ENCODE data around the gene LPIN2.

DNA sequence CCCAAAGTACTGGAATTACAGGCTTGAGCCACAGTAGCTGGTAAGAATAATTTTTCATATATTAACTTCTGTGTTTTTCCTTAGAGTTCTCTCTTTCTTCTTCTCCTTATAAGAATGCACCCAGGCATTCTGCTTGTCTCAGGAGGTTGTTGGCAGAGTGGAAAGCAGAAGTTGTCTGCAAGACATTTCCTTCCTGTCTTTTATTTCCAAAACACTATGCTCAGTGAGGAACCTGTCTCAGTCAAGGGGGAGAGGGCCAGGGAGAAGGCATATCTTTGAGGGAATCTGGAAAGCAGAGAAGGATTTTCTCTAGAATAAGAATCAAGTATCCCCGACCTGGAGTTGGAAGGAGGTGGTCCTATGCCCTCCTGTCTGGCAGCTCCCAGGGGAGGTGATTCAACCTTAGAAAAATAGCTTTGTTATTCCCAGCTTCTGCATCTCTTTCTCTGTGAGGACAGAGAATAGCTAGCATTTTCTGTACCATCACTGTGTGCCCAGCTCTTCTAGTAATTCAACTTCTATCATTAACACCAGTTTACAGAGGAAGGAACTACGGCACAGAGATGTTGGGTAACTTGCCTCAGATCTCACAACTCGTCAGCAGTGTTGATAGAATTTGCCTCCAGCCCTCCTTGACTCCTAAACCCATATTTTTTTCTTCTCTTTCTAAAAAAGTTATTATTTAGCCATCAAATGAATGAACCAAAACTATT lies 3.8 kb upstream of the LPIN2 start:
- TF ChIP-seq EZH2 (IDR thresholded peaks at IDR 0.05; ENCODE audit: low read depth, unreplicated experiment), result no peak
- TF ChIP-seq, protein P1, sequence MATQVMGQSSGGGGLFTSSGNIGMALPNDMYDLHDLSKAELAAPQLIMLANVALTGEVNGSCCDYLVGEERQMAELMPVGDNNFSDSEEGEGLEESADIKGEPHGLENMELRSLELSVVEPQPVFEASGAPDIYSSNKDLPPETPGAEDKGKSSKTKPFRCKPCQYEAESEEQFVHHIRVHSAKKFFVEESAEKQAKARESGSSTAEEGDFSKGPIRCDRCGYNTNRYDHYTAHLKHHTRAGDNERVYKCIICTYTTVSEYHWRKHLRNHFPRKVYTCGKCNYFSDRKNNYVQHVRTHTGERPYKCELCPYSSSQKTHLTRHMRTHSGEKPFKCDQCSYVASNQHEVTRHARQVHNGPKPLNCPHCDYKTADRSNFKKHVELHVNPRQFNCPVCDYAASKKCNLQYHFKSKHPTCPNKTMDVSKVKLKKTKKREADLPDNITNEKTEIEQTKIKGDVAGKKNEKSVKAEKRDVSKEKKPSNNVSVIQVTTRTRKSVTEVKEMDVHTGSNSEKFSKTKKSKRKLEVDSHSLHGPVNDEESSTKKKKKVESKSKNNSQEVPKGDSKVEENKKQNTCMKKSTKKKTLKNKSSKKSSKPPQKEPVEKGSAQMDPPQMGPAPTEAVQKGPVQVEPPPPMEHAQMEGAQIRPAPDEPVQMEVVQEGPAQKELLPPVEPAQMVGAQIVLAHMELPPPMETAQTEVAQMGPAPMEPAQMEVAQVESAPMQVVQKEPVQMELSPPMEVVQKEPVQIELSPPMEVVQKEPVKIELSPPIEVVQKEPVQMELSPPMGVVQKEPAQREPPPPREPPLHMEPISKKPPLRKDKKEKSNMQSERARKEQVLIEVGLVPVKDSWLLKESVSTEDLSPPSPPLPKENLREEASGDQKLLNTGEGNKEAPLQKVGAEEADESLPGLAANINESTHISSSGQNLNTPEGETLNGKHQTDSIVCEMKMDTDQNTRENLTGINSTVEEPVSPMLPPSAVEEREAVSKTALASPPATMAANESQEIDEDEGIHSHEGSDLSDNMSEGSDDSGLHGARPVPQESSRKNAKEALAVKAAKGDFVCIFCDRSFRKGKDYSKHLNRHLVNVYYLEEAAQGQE (IDR thresholded peaks at IDR 0.05; ENCODE audit: unreplicated experiment), result no peak
- no peak for TF ChIP-seq POLR2AphosphoS5 (IDR thresholded peaks at IDR 0.05; ENCODE audit: low read depth)
- TF ChIP-seq, protein P2, sequence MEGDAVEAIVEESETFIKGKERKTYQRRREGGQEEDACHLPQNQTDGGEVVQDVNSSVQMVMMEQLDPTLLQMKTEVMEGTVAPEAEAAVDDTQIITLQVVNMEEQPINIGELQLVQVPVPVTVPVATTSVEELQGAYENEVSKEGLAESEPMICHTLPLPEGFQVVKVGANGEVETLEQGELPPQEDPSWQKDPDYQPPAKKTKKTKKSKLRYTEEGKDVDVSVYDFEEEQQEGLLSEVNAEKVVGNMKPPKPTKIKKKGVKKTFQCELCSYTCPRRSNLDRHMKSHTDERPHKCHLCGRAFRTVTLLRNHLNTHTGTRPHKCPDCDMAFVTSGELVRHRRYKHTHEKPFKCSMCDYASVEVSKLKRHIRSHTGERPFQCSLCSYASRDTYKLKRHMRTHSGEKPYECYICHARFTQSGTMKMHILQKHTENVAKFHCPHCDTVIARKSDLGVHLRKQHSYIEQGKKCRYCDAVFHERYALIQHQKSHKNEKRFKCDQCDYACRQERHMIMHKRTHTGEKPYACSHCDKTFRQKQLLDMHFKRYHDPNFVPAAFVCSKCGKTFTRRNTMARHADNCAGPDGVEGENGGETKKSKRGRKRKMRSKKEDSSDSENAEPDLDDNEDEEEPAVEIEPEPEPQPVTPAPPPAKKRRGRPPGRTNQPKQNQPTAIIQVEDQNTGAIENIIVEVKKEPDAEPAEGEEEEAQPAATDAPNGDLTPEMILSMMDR (conservative IDR thresholded peaks at IDR 0.05; ENCODE audit: low read depth in 2 of 2), result no peak
- TF ChIP-seq, protein P3, sequence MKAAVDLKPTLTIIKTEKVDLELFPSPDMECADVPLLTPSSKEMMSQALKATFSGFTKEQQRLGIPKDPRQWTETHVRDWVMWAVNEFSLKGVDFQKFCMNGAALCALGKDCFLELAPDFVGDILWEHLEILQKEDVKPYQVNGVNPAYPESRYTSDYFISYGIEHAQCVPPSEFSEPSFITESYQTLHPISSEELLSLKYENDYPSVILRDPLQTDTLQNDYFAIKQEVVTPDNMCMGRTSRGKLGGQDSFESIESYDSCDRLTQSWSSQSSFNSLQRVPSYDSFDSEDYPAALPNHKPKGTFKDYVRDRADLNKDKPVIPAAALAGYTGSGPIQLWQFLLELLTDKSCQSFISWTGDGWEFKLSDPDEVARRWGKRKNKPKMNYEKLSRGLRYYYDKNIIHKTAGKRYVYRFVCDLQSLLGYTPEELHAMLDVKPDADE (IDR thresholded peaks at IDR 0.05), result no peak
- TF ChIP-seq JUNB (IDR thresholded peaks at IDR 0.05; ENCODE audit: unreplicated experiment), result no peak
- TF ChIP-seq EZH2phosphoT487 (IDR thresholded peaks at IDR 0.05; ENCODE audit: unreplicated experiment), result no peak
- no peak for TF ChIP-seq CREB1 (CRISPR knock-in tag; IDR thresholded peaks at IDR 0.05; ENCODE audit: low read depth)
- TF ChIP-seq STAT1 (IDR thresholded peaks at IDR 0.05; ENCODE audit: unreplicated experiment), result no peak
- TF ChIP-seq, protein P4, sequence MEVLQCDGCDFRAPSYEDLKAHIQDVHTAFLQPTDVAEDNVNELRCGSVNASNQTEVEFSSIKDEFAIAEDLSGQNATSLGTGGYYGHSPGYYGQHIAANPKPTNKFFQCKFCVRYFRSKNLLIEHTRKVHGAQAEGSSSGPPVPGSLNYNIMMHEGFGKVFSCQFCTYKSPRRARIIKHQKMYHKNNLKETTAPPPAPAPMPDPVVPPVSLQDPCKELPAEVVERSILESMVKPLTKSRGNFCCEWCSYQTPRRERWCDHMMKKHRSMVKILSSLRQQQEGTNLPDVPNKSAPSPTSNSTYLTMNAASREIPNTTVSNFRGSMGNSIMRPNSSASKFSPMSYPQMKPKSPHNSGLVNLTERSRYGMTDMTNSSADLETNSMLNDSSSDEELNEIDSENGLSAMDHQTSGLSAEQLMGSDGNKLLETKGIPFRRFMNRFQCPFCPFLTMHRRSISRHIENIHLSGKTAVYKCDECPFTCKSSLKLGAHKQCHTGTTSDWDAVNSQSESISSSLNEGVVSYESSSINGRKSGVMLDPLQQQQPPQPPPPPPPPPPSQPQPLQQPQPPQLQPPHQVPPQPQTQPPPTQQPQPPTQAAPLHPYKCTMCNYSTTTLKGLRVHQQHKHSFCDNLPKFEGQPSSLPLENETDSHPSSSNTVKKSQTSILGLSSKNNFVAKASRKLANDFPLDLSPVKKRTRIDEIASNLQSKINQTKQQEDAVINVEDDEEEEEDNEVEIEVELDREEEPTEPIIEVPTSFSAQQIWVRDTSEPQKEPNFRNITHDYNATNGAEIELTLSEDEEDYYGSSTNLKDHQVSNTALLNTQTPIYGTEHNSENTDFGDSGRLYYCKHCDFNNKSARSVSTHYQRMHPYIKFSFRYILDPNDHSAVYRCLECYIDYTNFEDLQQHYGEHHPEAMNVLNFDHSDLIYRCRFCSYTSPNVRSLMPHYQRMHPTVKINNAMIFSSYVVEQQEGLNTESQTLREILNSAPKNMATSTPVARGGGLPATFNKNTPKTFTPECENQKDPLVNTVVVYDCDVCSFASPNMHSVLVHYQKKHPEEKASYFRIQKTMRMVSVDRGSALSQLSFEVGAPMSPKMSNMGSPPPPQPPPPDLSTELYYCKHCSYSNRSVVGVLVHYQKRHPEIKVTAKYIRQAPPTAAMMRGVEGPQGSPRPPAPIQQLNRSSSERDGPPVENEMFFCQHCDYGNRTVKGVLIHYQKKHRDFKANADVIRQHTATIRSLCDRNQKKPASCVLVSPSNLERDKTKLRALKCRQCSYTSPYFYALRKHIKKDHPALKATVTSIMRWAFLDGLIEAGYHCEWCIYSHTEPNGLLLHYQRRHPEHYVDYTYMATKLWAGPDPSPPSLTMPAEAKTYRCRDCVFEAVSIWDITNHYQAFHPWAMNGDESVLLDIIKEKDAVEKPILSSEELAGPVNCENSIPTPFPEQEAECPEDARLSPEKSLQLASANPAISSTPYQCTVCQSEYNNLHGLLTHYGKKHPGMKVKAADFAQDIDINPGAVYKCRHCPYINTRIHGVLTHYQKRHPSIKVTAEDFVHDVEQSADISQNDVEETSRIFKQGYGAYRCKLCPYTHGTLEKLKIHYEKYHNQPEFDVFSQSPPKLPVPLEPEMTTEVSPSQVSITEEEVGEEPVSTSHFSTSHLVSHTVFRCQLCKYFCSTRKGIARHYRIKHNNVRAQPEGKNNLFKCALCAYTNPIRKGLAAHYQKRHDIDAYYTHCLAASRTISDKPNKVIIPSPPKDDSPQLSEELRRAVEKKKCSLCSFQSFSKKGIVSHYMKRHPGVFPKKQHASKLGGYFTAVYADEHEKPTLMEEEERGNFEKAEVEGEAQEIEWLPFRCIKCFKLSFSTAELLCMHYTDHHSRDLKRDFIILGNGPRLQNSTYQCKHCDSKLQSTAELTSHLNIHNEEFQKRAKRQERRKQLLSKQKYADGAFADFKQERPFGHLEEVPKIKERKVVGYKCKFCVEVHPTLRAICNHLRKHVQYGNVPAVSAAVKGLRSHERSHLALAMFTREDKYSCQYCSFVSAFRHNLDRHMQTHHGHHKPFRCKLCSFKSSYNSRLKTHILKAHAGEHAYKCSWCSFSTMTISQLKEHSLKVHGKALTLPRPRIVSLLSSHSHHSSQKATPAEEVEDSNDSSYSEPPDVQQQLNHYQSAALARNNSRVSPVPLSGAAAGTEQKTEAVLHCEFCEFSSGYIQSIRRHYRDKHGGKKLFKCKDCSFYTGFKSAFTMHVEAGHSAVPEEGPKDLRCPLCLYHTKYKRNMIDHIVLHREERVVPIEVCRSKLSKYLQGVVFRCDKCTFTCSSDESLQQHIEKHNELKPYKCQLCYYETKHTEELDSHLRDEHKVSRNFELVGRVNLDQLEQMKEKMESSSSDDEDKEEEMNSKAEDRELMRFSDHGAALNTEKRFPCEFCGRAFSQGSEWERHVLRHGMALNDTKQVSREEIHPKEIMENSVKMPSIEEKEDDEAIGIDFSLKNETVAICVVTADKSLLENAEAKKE (CRISPR knock-in tag; IDR thresholded peaks at IDR 0.05), result no peak
- TF ChIP-seq ZNF331 (CRISPR knock-in tag; IDR thresholded peaks at IDR 0.05; ENCODE audit: low read depth), result no peak
